PC-3 (cell line): ENCODE measurements around the gene PSTPIP2.

Source experiments
- CTCF ChIP-seq: fragments of 300-600 bp; sonication (generic); conservative IDR thresholded peaks from 2 replicates; pipeline ENCODE4 v1.5.1; 2017; ENCODE audit warnings: antibody characterized with exemption, low read depth, mild to moderate bottlenecking, low read length
- EZH2 ChIP-seq: fragments of 300-600 bp; sonication (generic); IDR thresholded peaks from one replicate; pipeline ENCODE4 v1.6.1; 2017; ENCODE audit warnings: antibody characterized with exemption, mild to moderate bottlenecking, low read length; ENCODE audit not compliant: unreplicated experiment
- EZH2phosphoT487 ChIP-seq: fragments of 300-600 bp; sonication (generic); IDR thresholded peaks from 2 replicates; pipeline ENCODE4 v1.6.1; 2018; ENCODE audit warnings: mild to moderate bottlenecking, antibody characterized with exemption, low read length, borderline replicate concordance

DNA sequence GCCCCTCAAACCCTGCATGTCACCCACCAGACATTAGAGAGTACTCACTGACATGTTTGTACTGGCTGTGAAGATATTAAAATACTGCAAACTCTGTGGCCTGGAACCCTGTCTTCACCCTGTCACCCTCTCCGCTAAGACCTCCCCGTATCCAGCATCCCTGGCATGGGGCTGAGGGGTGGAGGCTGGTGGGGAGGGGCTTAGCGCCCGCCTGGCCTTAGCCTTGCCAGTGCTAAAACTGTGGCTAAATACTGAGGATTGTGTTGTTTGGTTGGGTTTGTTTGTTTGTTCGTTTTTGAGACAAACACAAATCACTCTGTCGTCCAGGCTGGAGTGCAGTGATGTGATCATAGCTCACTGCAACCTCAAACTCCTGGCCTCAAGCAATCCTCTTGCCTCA lies 1.8 kb downstream of the PSTPIP2 start:
- TF ChIP-seq CTCF (no peak), EZH2 (no peak), EZH2phosphoT487 (no peak)
